Activated CD4-positive, alpha-beta T cell treated with anti-CD3 and anti-CD28 coated beads, Interleukin-2, amount 10 ng/mL, durations not matched to agents 24 days and 14 days (primary cell): ENCODE data around the gene C6orf52. TPM values are rescaled to one million over a fixed set of nuclear protein-coding genes. Genes with fewer than 3 reads are reported as not detected.
"Not testable (repeated sequence)": the region's sequence is repeated elsewhere in the genome, so short reads cannot be mapped to it uniquely, and the experiment has no call there.

Experiments
- DNase-seq: peaks from one replicate; pipeline ENCODE4 v3.0.0; 2022
- H3K27ac Mint-ChIP-seq: one replicate; pipeline ENCODE4 v1.8.0; 2022; ENCODE audit warnings: mild to moderate bottlenecking, mixed read lengths
- H3K27me3 Mint-ChIP-seq: one replicate; pipeline ENCODE4 v1.8.0; 2022; ENCODE audit warnings: mixed read lengths
- H3K36me3 Mint-ChIP-seq: one replicate; pipeline ENCODE4 v1.8.0; 2022; ENCODE audit warnings: low read depth, mild to moderate bottlenecking, mixed read lengths
- H3K4me1 Mint-ChIP-seq: one replicate; pipeline ENCODE4 v1.8.0; 2021; ENCODE audit warnings: mixed read lengths
- H3K4me3 Mint-ChIP-seq: one replicate; pipeline ENCODE4 v1.8.0; 2022; ENCODE audit warnings: mild to moderate bottlenecking, moderate library complexity, mixed read lengths
- H3K9me3 Mint-ChIP-seq: one replicate; pipeline ENCODE4 v1.8.0; 2021; ENCODE audit warnings: mixed read lengths
- intact Hi-C: fragments of 100-400 bp; cut with micrococcal nuclease; formaldehyde crosslinking; loops from one replicate; pipeline ENCODE4 v1.15.1; 2023
- total RNA-seq: library from RNA; stranded (reverse); gene quantifications from 2 replicates; pipeline ENCODE4 v1.2.3, GENCODE V29; 2022

The C6orf52 gene
- total RNA-seq = 2.2 and 3.0 TPM in 2 replicates

GRCh38 chr6:10694302-10695085 lies at the start of gene C6orf52, which contains the start of gene PAK1IP1:
Gene C6orf52 (minus strand): TSS chr6:10694616. CDS start chr6:10687550, 7,066 bp downstream.
Gene PAK1IP1 (plus strand): TSS chr6:10694972. CDS start chr6:10694986, 14 bp downstream.
- Mint-ChIP-seq H3K4me3 (peak within 1 kb of the TSS; percentile 87), H3K36me3 (peaks cover 31% of the 10 kb centered on the region)
- intact Hi-C loops = loop anchor here (1.0 kb wide), 6 partner anchors 9 to 184 kb away; partner anchors contain the start of genes MAK, TMEM14B and TMEM14C

GRCh38 chr6:10743515-10743914 lies 49.1 kb upstream of the C6orf52 start:
- H3K4me3 Mint-ChIP-seq = no peak overlapping the region
- H3K4me1 Mint-ChIP-seq = peaks cover 19% of the 10 kb centered on the region
- H3K27me3 Mint-ChIP-seq = no peaks in the 10 kb centered on the region
- H3K27ac Mint-ChIP-seq = no peak overlapping the region
- H3K36me3 Mint-ChIP-seq = peaks cover 8% of the 10 kb centered on the region
- H3K9me3 Mint-ChIP-seq = no peaks in the 10 kb centered on the region
- DNase-seq = no peak
- intact Hi-C loops = loop anchor here (10.0 kb wide), 1 partner anchor 491 kb away; the partner anchor contains the start of gene NEDD9

More at GRCh38 chr6:10694302-10695085, at the start of gene C6orf52, which contains the start of gene PAK1IP1:
- Mint-ChIP-seq H3K27ac (peak within 1 kb of the TSS; percentile 99), H3K4me1 (peaks cover 32% of the 10 kb centered on the region), H3K9me3 (no peaks in the 10 kb centered on the region), H3K27me3 (no peaks in the 10 kb centered on the region)
- DNase-seq = peak; percentile 98

GRCh38 chr6:10742251-10742650 lies 47.8 kb upstream of the C6orf52 start:
- H3K4me1 Mint-ChIP-seq = peaks cover 18% of the 10 kb centered on the region
- intact Hi-C loops = loop anchor here (10.0 kb wide), 1 partner anchor 493 kb away; the partner anchor contains the start of gene NEDD9
- peaks cover 5% of the 10 kb centered on the region for H3K36me3 Mint-ChIP-seq
- H3K27ac Mint-ChIP-seq = no peak overlapping the region
- no peaks in the 10 kb centered on the region for H3K27me3 Mint-ChIP-seq
- no peak overlapping the region for H3K4me3 Mint-ChIP-seq
- no peak for DNase-seq
- H3K9me3 Mint-ChIP-seq = no peaks in the 10 kb centered on the region

- intact Hi-C loops = loop anchor here (10.0 kb wide), 1 partner anchor 493 kb away; the partner anchor contains the start of gene NEDD9
- H3K4me3 Mint-ChIP-seq, H3K27me3 Mint-ChIP-seq, H3K36me3 Mint-ChIP-seq, H3K9me3 Mint-ChIP-seq, H3K27ac Mint-ChIP-seq, DNase-seq: not testable (repeated sequence)
- peaks cover 13% of the 10 kb centered on the region for H3K4me1 Mint-ChIP-seq
These were observed 47.2 kb upstream of the C6orf52 start for GRCh38 chr6:10741643-10742042.

- Mint-ChIP-seq H3K4me1 (peaks cover under 1% of the 10 kb centered on the region), H3K4me3 (no peak overlapping the region), H3K9me3 (no peaks in the 10 kb centered on the region), H3K36me3 (peaks cover 2% of the 10 kb centered on the region), H3K27me3 (no peaks in the 10 kb centered on the region), H3K27ac (no peak overlapping the region)
- DNase-seq = no peak
- intact Hi-C loops = loop anchor here (10.0 kb wide), 1 partner anchor 495 kb away; the partner anchor contains the start of gene NEDD9
These were observed 45.6 kb upstream of the C6orf52 start for GRCh38 chr6:10740061-10740460.

GRCh38 chr6:10736731-10737130 lies 42.3 kb upstream of the C6orf52 start:
- Mint-ChIP-seq H3K4me3 (no peak overlapping the region), H3K4me1 (no peaks in the 10 kb centered on the region)

GRCh38 chr6:10733863-10734262 lies 39.4 kb upstream of the C6orf52 start:
- Mint-ChIP-seq H3K4me3 (no peak overlapping the region), H3K27ac (no peak overlapping the region), H3K36me3 (peaks cover 19% of the 10 kb centered on the region), H3K9me3 (no peaks in the 10 kb centered on the region), H3K27me3 (no peaks in the 10 kb centered on the region), H3K4me1 (no peaks in the 10 kb centered on the region)
- DNase-seq = no peak
- intact Hi-C loops = no loop called here

More at GRCh38 chr6:10736731-10737130, 42.3 kb upstream of the C6orf52 start:
- H3K36me3 Mint-ChIP-seq = peaks cover 7% of the 10 kb centered on the region
- H3K9me3 Mint-ChIP-seq = no peaks in the 10 kb centered on the region
- H3K27ac Mint-ChIP-seq = no peak overlapping the region
- intact Hi-C loops = no loop called here
- no peaks in the 10 kb centered on the region for H3K27me3 Mint-ChIP-seq
- no peak for DNase-seq

- Mint-ChIP-seq H3K9me3 (no peaks in the 10 kb centered on the region), H3K4me3 (no peak overlapping the region), H3K36me3 (peaks cover 24% of the 10 kb centered on the region), H3K27me3 (no peaks in the 10 kb centered on the region), H3K27ac (no peak overlapping the region), H3K4me1 (no peaks in the 10 kb centered on the region)
- intact Hi-C loops = no loop called here
- no peak for DNase-seq
These were observed 38.8 kb upstream of the C6orf52 start for GRCh38 chr6:10733151-10733715.

GRCh38 chr6:10730254-10730653 lies 35.8 kb upstream of the C6orf52 start:
- H3K27me3 Mint-ChIP-seq = no peaks in the 10 kb centered on the region
- no peak overlapping the region for H3K27ac Mint-ChIP-seq
- peaks cover 34% of the 10 kb centered on the region for H3K36me3 Mint-ChIP-seq
- no peak for DNase-seq
- intact Hi-C loops = no loop called here
- H3K4me3 Mint-ChIP-seq = no peak overlapping the region
- H3K9me3 Mint-ChIP-seq = no peaks in the 10 kb centered on the region
- peaks cover 2% of the 10 kb centered on the region for H3K4me1 Mint-ChIP-seq

GRCh38 chr6:10725716-10726115 lies 31.3 kb upstream of the C6orf52 start:
- Mint-ChIP-seq H3K9me3 (no peaks in the 10 kb centered on the region), H3K4me1 (peaks cover 25% of the 10 kb centered on the region), H3K27me3 (no peaks in the 10 kb centered on the region), H3K27ac (no peak overlapping the region), H3K4me3 (no peak overlapping the region), H3K36me3 (peaks cover 26% of the 10 kb centered on the region)
- intact Hi-C loops = loop anchor here (10.0 kb wide), 1 partner anchor 321 kb away; no protein-coding TSS in a partner anchor
- DNase-seq = no peak

GRCh38 chr6:10725044-10725443 lies 30.6 kb upstream of the C6orf52 start:
- no peak overlapping the region for H3K27ac Mint-ChIP-seq
- peaks cover 19% of the 10 kb centered on the region for H3K36me3 Mint-ChIP-seq
- peaks cover 25% of the 10 kb centered on the region for H3K4me1 Mint-ChIP-seq
- no peak for DNase-seq
- no peaks in the 10 kb centered on the region for H3K27me3 Mint-ChIP-seq
- no peak overlapping the region for H3K4me3 Mint-ChIP-seq
- no peaks in the 10 kb centered on the region for H3K9me3 Mint-ChIP-seq
- intact Hi-C loops = loop anchor here (10.0 kb wide), 1 partner anchor 320 kb away; no protein-coding TSS in a partner anchor

- Mint-ChIP-seq H3K9me3 (peaks cover under 1% of the 10 kb centered on the region), H3K4me3 (peak overlapping the region; percentile 89), H3K36me3 (peaks cover 18% of the 10 kb centered on the region), H3K27ac (peak overlapping the region; percentile 93), H3K27me3 (no peaks in the 10 kb centered on the region), H3K4me1 (peaks cover 27% of the 10 kb centered on the region)
- intact Hi-C loops = loop anchor here (1.0 to 10.0 kb wide), 5 partner anchors 24 to 1289 kb away; partner anchors contain the start of genes C6orf52, HIVEP1, PAK1IP1 and SMIM13
- DNase-seq = no peak
These were observed 29.1 kb upstream of the C6orf52 start for GRCh38 chr6:10723567-10723881.

- H3K9me3 Mint-ChIP-seq = peaks cover 3% of the 10 kb centered on the region
- H3K4me3 Mint-ChIP-seq = peak within 1 kb of the TSS; percentile 89
- intact Hi-C loops = loop anchor here (1.0 to 10.0 kb wide), 6 partner anchors 24 to 1289 kb away; partner anchors contain the start of genes C6orf52, HIVEP1, MAK and PAK1IP1
- H3K27me3 Mint-ChIP-seq = no peaks in the 10 kb centered on the region
- H3K27ac Mint-ChIP-seq = peak within 1 kb of the TSS; percentile 93
- peaks cover 15% of the 10 kb centered on the region for H3K36me3 Mint-ChIP-seq
- H3K4me1 Mint-ChIP-seq = peaks cover 27% of the 10 kb centered on the region
- DNase-seq = peak; percentile 97
These were observed 28.6 kb upstream of the C6orf52 start, which contains the start of gene TMEM14C for GRCh38 chr6:10722820-10723566. Gene TMEM14C (plus strand): TSS chr6:10723070. CDS start chr6:10724614, 1,544 bp downstream.
